GM18505 (cell line): ENCODE results near the gene USP3.
"Not testable (repeated sequence)": the region's sequence is repeated elsewhere in the genome, so short reads cannot be mapped to it uniquely, and the experiment has no call there.

Source experiments
- ATAC-seq: cut with Tn5 transposase; IDR thresholded peaks from one replicate; pipeline ENCODE4 v1.9.1; 2021; ENCODE audit not compliant: unreplicated experiment
- POLR2A ChIP-seq: IDR thresholded peaks from 4 replicates; pipeline ENCODE4 v1.6.1; 2011; ENCODE audit warnings: borderline replicate concordance; ENCODE audit not compliant: insufficient read depth, insufficient read length; ENCODE audit errors: extremely low read depth

Gene USP3

GRCh38 chr15:63608989-63609388 is 104.6 kb downstream of the USP3 start:
- ATAC-seq: no peak
- no peak for TF ChIP-seq POLR2A

GRCh38 chr15:63609448-63609847 is 105.1 kb downstream of the USP3 start:
- no peak for ATAC-seq
- no peak for TF ChIP-seq POLR2A

GRCh38 chr15:63610209-63610841 is 105.9 kb downstream of the USP3 start:
- TF ChIP-seq POLR2A: no peak
- no peak for ATAC-seq

GRCh38 chr15:63611177-63611576 is 106.8 kb downstream of the USP3 start:
- no peak for TF ChIP-seq POLR2A
- ATAC-seq: no peak

- TF ChIP-seq POLR2A: no peak
- ATAC-seq: no peak
Measured at GRCh38 chr15:63612300-63612699, 107.9 kb downstream of the USP3 start.

GRCh38 chr15:63615935-63616334 is 111.5 kb downstream of the USP3 start:
- no peak for TF ChIP-seq POLR2A
- no peak for ATAC-seq

- not testable (repeated sequence) for ATAC-seq
Measured at GRCh38 chr15:63617147-63617546, 112.8 kb downstream of the USP3 start.

GRCh38 chr15:63617627-63618026 is 113.2 kb downstream of the USP3 start:
- ATAC-seq: not testable (repeated sequence)

GRCh38 chr15:63620760-63621159 is 116.4 kb downstream of the USP3 start:
- not testable (repeated sequence) for ATAC-seq

- no peak for ATAC-seq
- TF ChIP-seq POLR2A: no peak
Measured at GRCh38 chr15:63623232-63623969, 119.0 kb downstream of the USP3 start.

- no peak for TF ChIP-seq POLR2A
- no peak for ATAC-seq
Measured at GRCh38 chr15:63626955-63627354, 122.6 kb downstream of the USP3 start.

GRCh38 chr15:63628123-63628822 is 123.9 kb downstream of the USP3 start:
- ATAC-seq: no peak
- no peak for TF ChIP-seq POLR2A

- TF ChIP-seq POLR2A: no peak
- ATAC-seq: no peak
Measured at GRCh38 chr15:63630036-63630751, 125.8 kb downstream of the USP3 start.

- TF ChIP-seq POLR2A: no peak
- no peak for ATAC-seq
Measured at GRCh38 chr15:63633312-63633711, 128.9 kb downstream of the USP3 start.

GRCh38 chr15:63634154-63634553 is 129.8 kb downstream of the USP3 start:
- TF ChIP-seq POLR2A: no peak
- no peak for ATAC-seq
